SH-SY5Y (cell line): Measurements from ENCODE around the gene CLIC5.

ENCODE experiments used
- GATA2 ChIP-seq: IDR thresholded peaks from 2 replicates; pipeline ENCODE4 v1.6.1; 2011; ENCODE audit warnings: mild to moderate bottlenecking, low read depth, low read length
- GATA3 ChIP-seq: IDR thresholded peaks from 2 replicates; pipeline ENCODE4 v1.6.1; 2011; ENCODE audit warnings: low read depth, mild to moderate bottlenecking, low read length, moderate library complexity

- TF ChIP-seq GATA2, result no peak
- TF ChIP-seq GATA3, result no peak
Measured at GRCh38 chr6:45928721-45929305, 86.8 kb downstream of the CLIC5 start.
